HCT116 (cell line): ENCODE data around the gene SLFN12.

Source experiments
- ATF3 ChIP-seq: IDR thresholded peaks from 2 replicates; pipeline ENCODE4 v1.6.1; 2012
- EZH2 ChIP-seq: fragments of 200-600 bp; sonication (generic); IDR thresholded peaks from 2 replicates; pipeline ENCODE4 v1.6.1; 2017; ENCODE audit warnings: antibody characterized with exemption, mixed run types
- EZH2phosphoT487 ChIP-seq: fragments of 200-600 bp; IDR thresholded peaks from 2 replicates; pipeline ENCODE4 v1.6.1; 2018; ENCODE audit warnings: antibody characterized with exemption, borderline replicate concordance
- JUND ChIP-seq: IDR thresholded peaks from 2 replicates; pipeline ENCODE4 v1.6.1; 2012
- POLR2A ChIP-seq: IDR thresholded peaks from 2 replicates; pipeline ENCODE4 v1.7.0; 2011; ENCODE audit warnings: borderline replicate concordance; ENCODE audit not compliant: insufficient read depth, insufficient read length; ENCODE audit errors: extremely low read depth
- POLR2AphosphoS5 ChIP-seq: IDR thresholded peaks from 2 replicates; pipeline ENCODE4 v1.6.1; 2011; ENCODE audit warnings: mild to moderate bottlenecking, low read depth, low read length, moderate library complexity
- TCF7L2 ChIP-seq: IDR thresholded peaks from 2 replicates; pipeline ENCODE4 v1.7.0; 2011; ENCODE audit warnings: borderline replicate concordance, inconsistent platforms; ENCODE audit not compliant: insufficient read depth, insufficient read length; ENCODE audit errors: extremely low read depth
- YY1 ChIP-seq: IDR thresholded peaks from 2 replicates; pipeline ENCODE4 v1.6.1; 2011; ENCODE audit warnings: low read length, low read depth, moderate library complexity, mild to moderate bottlenecking; ENCODE audit not compliant: insufficient replicate concordance; ENCODE audit errors: extremely low read depth
- ZFX ChIP-seq: fragments of 450-650 bp; IDR thresholded peaks from 2 replicates; pipeline ENCODE4 v1.6.1; 2017
- ZNF274 ChIP-seq: fragments of 200-500 bp; sonication (Bioruptor generic); IDR thresholded peaks from 2 replicates; pipeline ENCODE4 v1.6.1; 2014; ENCODE audit warnings: mild to moderate bottlenecking, low read depth, low read length, inconsistent platforms
- TF ChIP-seq, protein P1 (sequence below), 3 experiments: fragments of 200-600 bp in 1 of 3; sonication (generic) in 1 of 3; IDR thresholded peaks in 2 of 3; conservative IDR thresholded peaks in 1 of 3; 2 replicates each; pipeline ENCODE4 v1.5.1; 2012 to 2017; ENCODE audit warnings: low read depth in 2 of 3, low read length in 2 of 3, antibody characterized with exemption in 1 of 3, borderline replicate concordance in 1 of 3, control low read depth in 1 of 3, mild to moderate bottlenecking in 1 of 3, mixed read lengths in 1 of 3, mixed run types in 1 of 3, moderate library complexity in 1 of 3; ENCODE audit not compliant: insufficient read depth in 1 of 3
- TF ChIP-seq, protein P2 (sequence below): IDR thresholded peaks from 2 replicates; pipeline ENCODE4 v1.6.1; 2012; ENCODE audit warnings: low read depth
- TF ChIP-seq, protein P3 (sequence below): IDR thresholded peaks from 2 replicates; pipeline ENCODE4 v1.6.1; 2012

DNA sequence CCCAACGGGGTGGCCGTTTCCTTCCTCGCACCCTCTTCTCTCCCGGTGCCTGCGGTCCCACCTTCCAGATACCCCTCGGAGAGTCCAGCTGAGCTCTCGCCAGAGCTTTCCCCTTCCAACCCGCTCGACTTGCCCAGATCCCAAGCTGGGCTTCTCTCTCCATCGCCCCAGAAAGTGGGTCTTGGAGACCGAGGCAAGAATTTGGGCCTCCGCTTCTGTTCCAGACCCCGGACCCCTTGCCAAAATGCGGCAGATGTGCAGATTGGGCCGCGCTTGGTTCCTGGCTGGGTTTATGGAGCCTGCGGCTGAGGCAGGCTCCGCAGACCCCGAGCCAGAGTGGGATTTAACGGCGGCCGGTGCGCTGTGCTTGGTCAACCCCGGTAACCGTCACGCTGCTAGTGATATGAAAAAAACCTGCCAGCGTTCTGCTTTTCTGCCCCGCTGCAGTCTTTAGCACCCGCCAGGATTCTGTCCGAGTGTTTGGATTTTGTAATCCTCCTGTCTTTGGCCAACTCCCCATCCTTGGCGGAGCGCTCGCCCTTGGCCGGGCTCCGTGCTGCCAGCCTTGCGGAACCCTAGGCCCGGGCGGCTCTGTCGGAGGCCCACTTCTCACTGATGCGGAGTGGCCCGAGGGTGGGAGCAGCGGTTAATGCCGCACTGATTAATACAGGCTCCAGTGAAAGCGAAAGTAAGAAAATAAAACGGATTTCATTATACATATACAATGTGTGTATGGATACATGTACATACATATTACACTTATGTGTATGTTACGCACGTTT is 58.1 kb downstream of the SLFN12 start:
- TF ChIP-seq POLR2A (no peak), TCF7L2 (no peak), POLR2AphosphoS5 (no peak), ZFX (no peak), EZH2phosphoT487 (no peak), EZH2 (no peak), ATF3 (no peak), ZNF274 (no peak), JUND (no peak), YY1 (no peak)
- TF ChIP-seq, protein P1, sequence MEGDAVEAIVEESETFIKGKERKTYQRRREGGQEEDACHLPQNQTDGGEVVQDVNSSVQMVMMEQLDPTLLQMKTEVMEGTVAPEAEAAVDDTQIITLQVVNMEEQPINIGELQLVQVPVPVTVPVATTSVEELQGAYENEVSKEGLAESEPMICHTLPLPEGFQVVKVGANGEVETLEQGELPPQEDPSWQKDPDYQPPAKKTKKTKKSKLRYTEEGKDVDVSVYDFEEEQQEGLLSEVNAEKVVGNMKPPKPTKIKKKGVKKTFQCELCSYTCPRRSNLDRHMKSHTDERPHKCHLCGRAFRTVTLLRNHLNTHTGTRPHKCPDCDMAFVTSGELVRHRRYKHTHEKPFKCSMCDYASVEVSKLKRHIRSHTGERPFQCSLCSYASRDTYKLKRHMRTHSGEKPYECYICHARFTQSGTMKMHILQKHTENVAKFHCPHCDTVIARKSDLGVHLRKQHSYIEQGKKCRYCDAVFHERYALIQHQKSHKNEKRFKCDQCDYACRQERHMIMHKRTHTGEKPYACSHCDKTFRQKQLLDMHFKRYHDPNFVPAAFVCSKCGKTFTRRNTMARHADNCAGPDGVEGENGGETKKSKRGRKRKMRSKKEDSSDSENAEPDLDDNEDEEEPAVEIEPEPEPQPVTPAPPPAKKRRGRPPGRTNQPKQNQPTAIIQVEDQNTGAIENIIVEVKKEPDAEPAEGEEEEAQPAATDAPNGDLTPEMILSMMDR (IDR thresholded peaks at IDR 0.05 in 2 of 3, conservative IDR thresholded peaks at IDR 0.05 in 1 of 3; ENCODE audit: borderline replicate concordance in 1 of 3, insufficient read depth in 1 of 3, low read depth in 2 of 3, low read length in 2 of 3) = no peak
- TF ChIP-seq, protein P2, sequence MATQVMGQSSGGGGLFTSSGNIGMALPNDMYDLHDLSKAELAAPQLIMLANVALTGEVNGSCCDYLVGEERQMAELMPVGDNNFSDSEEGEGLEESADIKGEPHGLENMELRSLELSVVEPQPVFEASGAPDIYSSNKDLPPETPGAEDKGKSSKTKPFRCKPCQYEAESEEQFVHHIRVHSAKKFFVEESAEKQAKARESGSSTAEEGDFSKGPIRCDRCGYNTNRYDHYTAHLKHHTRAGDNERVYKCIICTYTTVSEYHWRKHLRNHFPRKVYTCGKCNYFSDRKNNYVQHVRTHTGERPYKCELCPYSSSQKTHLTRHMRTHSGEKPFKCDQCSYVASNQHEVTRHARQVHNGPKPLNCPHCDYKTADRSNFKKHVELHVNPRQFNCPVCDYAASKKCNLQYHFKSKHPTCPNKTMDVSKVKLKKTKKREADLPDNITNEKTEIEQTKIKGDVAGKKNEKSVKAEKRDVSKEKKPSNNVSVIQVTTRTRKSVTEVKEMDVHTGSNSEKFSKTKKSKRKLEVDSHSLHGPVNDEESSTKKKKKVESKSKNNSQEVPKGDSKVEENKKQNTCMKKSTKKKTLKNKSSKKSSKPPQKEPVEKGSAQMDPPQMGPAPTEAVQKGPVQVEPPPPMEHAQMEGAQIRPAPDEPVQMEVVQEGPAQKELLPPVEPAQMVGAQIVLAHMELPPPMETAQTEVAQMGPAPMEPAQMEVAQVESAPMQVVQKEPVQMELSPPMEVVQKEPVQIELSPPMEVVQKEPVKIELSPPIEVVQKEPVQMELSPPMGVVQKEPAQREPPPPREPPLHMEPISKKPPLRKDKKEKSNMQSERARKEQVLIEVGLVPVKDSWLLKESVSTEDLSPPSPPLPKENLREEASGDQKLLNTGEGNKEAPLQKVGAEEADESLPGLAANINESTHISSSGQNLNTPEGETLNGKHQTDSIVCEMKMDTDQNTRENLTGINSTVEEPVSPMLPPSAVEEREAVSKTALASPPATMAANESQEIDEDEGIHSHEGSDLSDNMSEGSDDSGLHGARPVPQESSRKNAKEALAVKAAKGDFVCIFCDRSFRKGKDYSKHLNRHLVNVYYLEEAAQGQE = no peak
- TF ChIP-seq, protein P3, sequence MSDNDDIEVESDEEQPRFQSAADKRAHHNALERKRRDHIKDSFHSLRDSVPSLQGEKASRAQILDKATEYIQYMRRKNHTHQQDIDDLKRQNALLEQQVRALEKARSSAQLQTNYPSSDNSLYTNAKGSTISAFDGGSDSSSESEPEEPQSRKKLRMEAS = no peak
